SK-N-SH (cell line): ENCODE results near the gene NEURL2. TPM values are rescaled to one million over a fixed set of nuclear protein-coding genes. Genes with fewer than 3 reads are reported as not detected.
A peak's percentile ranks its signal among the peaks of the same experiment; 100 is the strongest.

Source experiments
- CTCF ChIA-PET: fragments of 300-600, 350-600 bp; formaldehyde crosslinking; extraction: SDS; loops from one replicate; lab custom pipeline; 2021; lab: Yijun Ruan, JAX
- POLR2A ChIA-PET: fragments of 350-600 bp; sonication (Branson Sonifier 250); formaldehyde crosslinking; extraction: SDS; loops from one replicate; lab custom pipeline; 2020; ENCODE audit warnings: antibody characterized with exemption, inconsistent platforms; lab: Yijun Ruan, JAX
- DNase-seq: peaks from one replicate; pipeline ENCODE4 v3.0.0; 2012
- H2AFZ ChIP-seq: fragments of 200-600 bp; sonication (generic); 2 replicates; pipeline ENCODE4 v1.8.1; 2016; ENCODE audit warnings: antibody characterized with exemption, mild to moderate bottlenecking, low read depth
- H3F3A ChIP-seq: fragments of 200-600 bp; sonication (generic); replicated peaks from 2 replicates; pipeline ENCODE3; 2016; ENCODE audit warnings: antibody characterized with exemption, mild to moderate bottlenecking; ENCODE audit not compliant: insufficient read depth
- H3K27ac ChIP-seq, 2 experiments: fragments of 200-500 bp in 1 of 2; fragments of 200-600 bp in 1 of 2; sonication (Bioruptor generic) in 1 of 2; sonication (generic), shearing (Covaris generic) in 1 of 2; 2 replicates each; pipeline versions ENCODE4 v1.5.1 to v1.6.1; 2014 to 2016; ENCODE audit warnings: low read depth in 2 of 2, inconsistent platforms in 1 of 2, low read length in 1 of 2, mild to moderate bottlenecking in 1 of 2, mixed read lengths in 1 of 2
- H3K27me3 ChIP-seq: fragments of 200-600 bp; sonication (generic), shearing (Covaris generic); 2 replicates; pipeline ENCODE4 v1.6.1; 2016; ENCODE audit warnings: mixed run types; ENCODE audit not compliant: insufficient read depth
- H3K36me3 ChIP-seq, 2 experiments: fragments of 200-500 bp in 1 of 2; fragments of 200-600 bp in 1 of 2; sonication (Bioruptor generic) in 1 of 2; sonication (generic) in 1 of 2; replicated peaks in 1 of 2; 2 replicates each; pipeline versions ENCODE3 to v1.5.1; 2014 to 2016; ENCODE audit warnings: low read length in 1 of 2, mild to moderate bottlenecking in 1 of 2; ENCODE audit not compliant: insufficient read depth in 2 of 2, control insufficient read depth in 1 of 2
- H3K4me1 ChIP-seq, 2 experiments: fragments of 200-500 bp in 1 of 2; fragments of 200-600 bp in 1 of 2; sonication (Bioruptor generic) in 1 of 2; sonication (generic), shearing (Covaris generic) in 1 of 2; 2 replicates each; pipeline versions ENCODE4 v1.5.1 to v1.6.1; 2014 to 2016; ENCODE audit warnings: low read depth in 1 of 2, low read length in 1 of 2, mixed run types in 1 of 2; ENCODE audit not compliant: insufficient read depth in 2 of 2, control insufficient read depth in 1 of 2
- H3K4me2 ChIP-seq: fragments of 200-600 bp; sonication (generic), shearing (Covaris generic); 2 replicates; pipeline ENCODE4 v1.6.1; 2017; ENCODE audit warnings: mixed run types
- H3K4me3 ChIP-seq, 2 experiments: fragments of 200-500 bp in 1 of 2; fragments of 200-600 bp in 1 of 2; sonication (Bioruptor generic) in 1 of 2; sonication (generic), shearing (Covaris generic) in 1 of 2; 2 replicates each; pipeline versions ENCODE4 v1.5.1 to v1.8.1; 2014 to 2016; ENCODE audit warnings: low read depth in 2 of 2, inconsistent platforms in 1 of 2, low read length in 1 of 2, mild to moderate bottlenecking in 1 of 2, mixed read lengths in 1 of 2, moderate library complexity in 1 of 2
- H3K79me2 ChIP-seq: fragments of 200-600 bp; sonication (generic); 2 replicates; pipeline ENCODE4 v1.8.1; 2017; ENCODE audit warnings: mild to moderate bottlenecking; ENCODE audit not compliant: insufficient read depth
- H3K9ac ChIP-seq: fragments of 200-600 bp; sonication (generic); 2 replicates; pipeline ENCODE4 v1.6.1; 2017; ENCODE audit warnings: mixed run types
- H3K9me2 ChIP-seq: fragments of 200-600 bp; sonication (generic); 2 replicates; pipeline ENCODE4 v1.6.1; 2017; ENCODE audit warnings: mixed run types
- H3K9me3 ChIP-seq: fragments of 200-600 bp; sonication (generic); 2 replicates; pipeline ENCODE4 v1.6.1; 2017; ENCODE audit warnings: mixed run types, mild to moderate bottlenecking, moderate library complexity
- H4K20me1 ChIP-seq: fragments of 200-600 bp; sonication (generic); 2 replicates; pipeline ENCODE4 v1.6.1; 2017; ENCODE audit warnings: mild to moderate bottlenecking, mixed run types; ENCODE audit not compliant: insufficient read depth
- FOXM1 ChIP-seq: IDR thresholded peaks from 2 replicates; pipeline ENCODE4 v1.4.0; 2012; ENCODE audit warnings: low read depth, mild to moderate bottlenecking
- JUND ChIP-seq: IDR thresholded peaks from 2 replicates; pipeline ENCODE4 v1.4.0; 2012
- NFIC ChIP-seq: IDR thresholded peaks from 2 replicates; pipeline ENCODE4 v1.4.0; 2012; ENCODE audit warnings: borderline replicate concordance
- RAD21 ChIP-seq: IDR thresholded peaks from 2 replicates; pipeline ENCODE4 v1.6.1; 2012; ENCODE audit warnings: mild to moderate bottlenecking, low read length
- RFX5 ChIP-seq: IDR thresholded peaks from 2 replicates; pipeline ENCODE4 v1.6.1; 2012; ENCODE audit warnings: mild to moderate bottlenecking, improper control_type of control experiment, low read length
- RXRA ChIP-seq: IDR thresholded peaks from 2 replicates; pipeline ENCODE4 v1.4.0; 2012; ENCODE audit warnings: low read depth, mild to moderate bottlenecking, borderline replicate concordance
- SMC3 ChIP-seq: IDR thresholded peaks from 2 replicates; pipeline ENCODE4 v1.6.1; 2012; ENCODE audit warnings: low read depth, low read length, improper control_type of control experiment
- WGBS: methylation state at CpG from one replicate; pipeline ENCODE4 v1.1.6; 2017; ENCODE audit warnings: low lambda C conversion rate; 5-methylcytosine and 5-hydroxymethylcytosine counted together
- polyA plus RNA-seq, 3 experiments: library from polyadenylated mRNA; depleted of rRNA; stranded (reverse); fragments of >200 nt; gene quantifications; 2 replicates each; pipeline ENCODE4 v1.2.3, GENCODE V29; 2012
- TF ChIP-seq, protein P1 (sequence below): IDR thresholded peaks from 2 replicates; pipeline ENCODE4 v1.4.0; 2012; ENCODE audit warnings: low read depth
- TF ChIP-seq, protein P2 (sequence below): IDR thresholded peaks from 2 replicates; pipeline ENCODE4 v1.4.0; 2012; ENCODE audit warnings: low read depth, borderline replicate concordance
- TF ChIP-seq, protein P3 (sequence below): fragments of 150-350 bp; IDR thresholded peaks from 2 replicates; pipeline ENCODE4 v1.6.1; 2016; ENCODE audit warnings: mild to moderate bottlenecking, low read depth, low read length
- TF ChIP-seq, protein P4 (sequence below): IDR thresholded peaks from 2 replicates; pipeline ENCODE4 v1.6.1; 2012; ENCODE audit warnings: mild to moderate bottlenecking, low read depth, low read length, moderate library complexity

The NEURL2 gene
- polyA plus RNA-seq, 1 of the 3 experiments (the other 2 are of a cell fraction), result 3.5 TPM

DNA sequence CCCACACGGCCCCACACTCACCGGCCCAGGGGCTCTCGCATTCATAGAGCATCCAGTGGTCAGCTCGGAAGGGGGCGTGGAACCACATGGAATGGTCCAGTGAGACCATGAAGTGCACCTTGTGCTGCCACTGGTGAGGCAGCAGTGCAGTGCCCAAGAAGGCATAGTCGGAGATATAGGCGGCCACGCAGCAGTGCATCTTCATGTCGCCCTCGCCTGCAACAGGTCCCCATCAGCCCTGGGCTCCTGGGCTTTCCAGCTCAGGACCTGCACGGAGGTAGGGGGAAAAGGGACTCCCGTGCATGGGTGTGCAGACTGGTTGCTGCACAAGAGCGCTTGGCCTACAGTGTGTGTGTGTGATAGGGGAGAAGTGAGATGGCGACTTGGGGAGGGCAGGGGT, 47.5 kb downstream of the NEURL2 start:
- Histone ChIP-seq H3F3A (no peaks in the 10 kb centered on the region), H2AFZ (no peak overlapping the region), H3K9me3 (no peaks in the 10 kb centered on the region), H3K79me2 (peaks cover 6% of the 10 kb centered on the region), H3K4me2 (no peak overlapping the region), H3K9me2 (no peaks in the 10 kb centered on the region), H3K27me3 (no peaks in the 10 kb centered on the region), H4K20me1 (no peaks in the 10 kb centered on the region), H3K4me3 (no peak overlapping the region), H3K36me3 (peaks cover 31 to 50% of the 10 kb centered on the region in 2 experiments), H3K4me1 (no peaks in the 10 kb centered on the region), H3K9ac (no peak overlapping the region), H3K27ac (no peak overlapping the region)
- no peak for DNase-seq
- TF ChIP-seq, protein P1, sequence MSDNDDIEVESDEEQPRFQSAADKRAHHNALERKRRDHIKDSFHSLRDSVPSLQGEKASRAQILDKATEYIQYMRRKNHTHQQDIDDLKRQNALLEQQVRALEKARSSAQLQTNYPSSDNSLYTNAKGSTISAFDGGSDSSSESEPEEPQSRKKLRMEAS, result no peak
- TF ChIP-seq, protein P2, sequence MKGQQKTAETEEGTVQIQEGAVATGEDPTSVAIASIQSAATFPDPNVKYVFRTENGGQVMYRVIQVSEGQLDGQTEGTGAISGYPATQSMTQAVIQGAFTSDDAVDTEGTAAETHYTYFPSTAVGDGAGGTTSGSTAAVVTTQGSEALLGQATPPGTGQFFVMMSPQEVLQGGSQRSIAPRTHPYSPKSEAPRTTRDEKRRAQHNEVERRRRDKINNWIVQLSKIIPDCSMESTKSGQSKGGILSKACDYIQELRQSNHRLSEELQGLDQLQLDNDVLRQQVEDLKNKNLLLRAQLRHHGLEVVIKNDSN, result no peak
- TF ChIP-seq FOXM1, result no peak
- TF ChIP-seq SMC3, result no peak
- TF ChIP-seq, protein P3, sequence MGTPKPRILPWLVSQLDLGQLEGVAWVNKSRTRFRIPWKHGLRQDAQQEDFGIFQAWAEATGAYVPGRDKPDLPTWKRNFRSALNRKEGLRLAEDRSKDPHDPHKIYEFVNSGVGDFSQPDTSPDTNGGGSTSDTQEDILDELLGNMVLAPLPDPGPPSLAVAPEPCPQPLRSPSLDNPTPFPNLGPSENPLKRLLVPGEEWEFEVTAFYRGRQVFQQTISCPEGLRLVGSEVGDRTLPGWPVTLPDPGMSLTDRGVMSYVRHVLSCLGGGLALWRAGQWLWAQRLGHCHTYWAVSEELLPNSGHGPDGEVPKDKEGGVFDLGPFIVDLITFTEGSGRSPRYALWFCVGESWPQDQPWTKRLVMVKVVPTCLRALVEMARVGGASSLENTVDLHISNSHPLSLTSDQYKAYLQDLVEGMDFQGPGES, result no peak
- no peak for TF ChIP-seq RXRA
- no peak for TF ChIP-seq JUND
- TF ChIP-seq RAD21, result no peak
- POLR2A ChIA-PET, result no interaction called here
- CTCF ChIA-PET, result interaction anchor here (1.9 kb wide), 1 partner anchor 13 kb away, joined by 6 read pairs; no protein-coding TSS in a partner anchor
- 98% methylated on average over 13 of the region's 14 CpGs for WGBS

DNA sequence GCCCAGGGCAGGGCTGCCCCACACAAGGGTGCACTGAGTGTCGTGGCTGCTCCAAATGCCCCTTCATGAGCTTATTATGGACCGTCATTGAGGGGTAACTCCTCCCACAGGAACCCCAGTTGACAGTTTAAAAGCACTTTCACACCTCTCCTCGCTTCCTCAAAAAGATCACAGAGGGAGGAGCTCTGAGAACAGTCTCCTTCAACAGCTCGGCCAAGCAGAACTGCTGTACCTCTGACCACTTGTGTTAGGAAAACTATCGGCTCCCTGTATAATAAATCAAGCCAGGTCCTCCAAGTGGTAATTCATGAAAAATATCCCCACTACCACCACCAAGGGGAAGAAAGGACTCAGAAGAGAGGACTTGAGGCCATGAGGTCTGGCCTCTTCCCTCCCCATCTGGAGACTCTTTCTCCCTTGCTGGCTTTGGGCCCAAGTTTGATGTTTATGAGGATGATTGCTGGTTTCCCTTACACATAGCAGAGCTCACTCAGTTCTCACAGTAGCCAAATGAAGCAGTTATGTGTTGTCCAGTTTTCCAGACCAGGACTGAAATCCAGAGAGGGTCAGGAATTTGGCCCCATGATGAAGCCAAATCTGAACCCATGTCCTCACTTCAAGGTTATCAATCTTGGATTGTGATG, 48.7 kb downstream of the NEURL2 start:
- no peaks in the 10 kb centered on the region for H3K9me3 ChIP-seq
- no peaks in the 10 kb centered on the region for H4K20me1 ChIP-seq
- CTCF ChIA-PET, result interaction anchor here (0.6 to 1.9 kb wide), 4 partner anchors 10 to 798 kb away, joined by 3 to 6 read pairs (median 4); no protein-coding TSS in a partner anchor
- WGBS, result 95% methylated on average over 5 of the region's 5 CpGs
- POLR2A ChIA-PET, result no interaction called here
- H3K9ac ChIP-seq, result no peak overlapping the region
- H3K27me3 ChIP-seq, result no peaks in the 10 kb centered on the region
- peak overlapping the region in 1 of 2 experiments; percentile 4; a peak in 1 of 4 replicates for H3K27ac ChIP-seq
- no peaks in the 10 kb centered on the region; a peak in 1 of 4 replicates for H3K4me1 ChIP-seq
- no peaks in the 10 kb centered on the region for H3F3A ChIP-seq
- no peaks in the 10 kb centered on the region for H3K9me2 ChIP-seq
- H3K79me2 ChIP-seq, result peaks cover 5% of the 10 kb centered on the region
- H3K4me3 ChIP-seq, result no peak overlapping the region
- TF ChIP-seq RFX5 (no peak), NFIC (no peak)
- TF ChIP-seq, protein P4, sequence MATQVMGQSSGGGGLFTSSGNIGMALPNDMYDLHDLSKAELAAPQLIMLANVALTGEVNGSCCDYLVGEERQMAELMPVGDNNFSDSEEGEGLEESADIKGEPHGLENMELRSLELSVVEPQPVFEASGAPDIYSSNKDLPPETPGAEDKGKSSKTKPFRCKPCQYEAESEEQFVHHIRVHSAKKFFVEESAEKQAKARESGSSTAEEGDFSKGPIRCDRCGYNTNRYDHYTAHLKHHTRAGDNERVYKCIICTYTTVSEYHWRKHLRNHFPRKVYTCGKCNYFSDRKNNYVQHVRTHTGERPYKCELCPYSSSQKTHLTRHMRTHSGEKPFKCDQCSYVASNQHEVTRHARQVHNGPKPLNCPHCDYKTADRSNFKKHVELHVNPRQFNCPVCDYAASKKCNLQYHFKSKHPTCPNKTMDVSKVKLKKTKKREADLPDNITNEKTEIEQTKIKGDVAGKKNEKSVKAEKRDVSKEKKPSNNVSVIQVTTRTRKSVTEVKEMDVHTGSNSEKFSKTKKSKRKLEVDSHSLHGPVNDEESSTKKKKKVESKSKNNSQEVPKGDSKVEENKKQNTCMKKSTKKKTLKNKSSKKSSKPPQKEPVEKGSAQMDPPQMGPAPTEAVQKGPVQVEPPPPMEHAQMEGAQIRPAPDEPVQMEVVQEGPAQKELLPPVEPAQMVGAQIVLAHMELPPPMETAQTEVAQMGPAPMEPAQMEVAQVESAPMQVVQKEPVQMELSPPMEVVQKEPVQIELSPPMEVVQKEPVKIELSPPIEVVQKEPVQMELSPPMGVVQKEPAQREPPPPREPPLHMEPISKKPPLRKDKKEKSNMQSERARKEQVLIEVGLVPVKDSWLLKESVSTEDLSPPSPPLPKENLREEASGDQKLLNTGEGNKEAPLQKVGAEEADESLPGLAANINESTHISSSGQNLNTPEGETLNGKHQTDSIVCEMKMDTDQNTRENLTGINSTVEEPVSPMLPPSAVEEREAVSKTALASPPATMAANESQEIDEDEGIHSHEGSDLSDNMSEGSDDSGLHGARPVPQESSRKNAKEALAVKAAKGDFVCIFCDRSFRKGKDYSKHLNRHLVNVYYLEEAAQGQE, result no peak
- no peak for DNase-seq
- H2AFZ ChIP-seq, result no peak overlapping the region
- peaks cover 31 to 47% of the 10 kb centered on the region in 2 experiments for H3K36me3 ChIP-seq
- H3K4me2 ChIP-seq, result no peak overlapping the region
